Esophagus squamous epithelium (tissue), 5 donors: ENCODE data around the gene VCAN. TPM values are rescaled to one million over a fixed set of nuclear protein-coding genes. Genes with fewer than 3 reads are reported as not detected.

Experiments
- DNase-seq: peaks from one replicate; lab custom pipeline; 2025; lab: John Stamatoyannopoulos, UW
- H3K27ac ChIP-seq, 4 donors: fragments of 200-600 bp; sonication (generic); one replicate each; pipeline ENCODE4 v1.5.1; 2016 to 2019; ENCODE audit warnings: mild to moderate bottlenecking in 1 of 4
- H3K27me3 ChIP-seq, 4 donors: fragments of 200-600 bp; sonication (generic); 1 replicate in 3 of 4; 2 replicates in 1 of 4; pipeline versions ENCODE4 v1.5.1 to v1.6.0; 2017 to 2021; ENCODE audit warnings: antibody characterized with exemption in 1 of 4
- H3K36me3 ChIP-seq, 3 donors: fragments of 200-600 bp; sonication (generic); one replicate each; pipeline ENCODE4 v1.5.1; 2016 to 2019
- H3K4me1 ChIP-seq, 3 donors: fragments of 200-600 bp; sonication (generic); one replicate each; pipeline ENCODE4 v1.5.1; 2017 to 2019
- H3K4me3 ChIP-seq, 4 donors: fragments of 200-600 bp; sonication (generic); 1 replicate in 3 of 4; 2 replicates in 1 of 4; pipeline ENCODE4 v1.5.1; 2016 to 2019; ENCODE audit warnings: mild to moderate bottlenecking in 2 of 4, moderate library complexity in 1 of 4
- H3K9me3 ChIP-seq, 3 donors: fragments of 200-600 bp; sonication (generic); one replicate each; pipeline ENCODE4 v1.5.1; 2016 to 2019
- CTCF ChIP-seq, 6 experiments: fragments of 450-650 bp in 4 of 6; fragments of 200-600 bp in 2 of 6; sonication (generic) in 2 of 6; IDR thresholded peaks; one replicate each; pipeline ENCODE4 v1.5.1; 2016 to 2019; ENCODE audit warnings: antibody characterized with exemption in 6 of 6, mild to moderate bottlenecking in 4 of 6, moderate library complexity in 4 of 6
- POLR2A ChIP-seq, 4 donors: fragments of 450-650 bp; IDR thresholded peaks; one replicate each; pipeline ENCODE4 v1.6.1; 2017; ENCODE audit warnings: antibody characterized with exemption in 4 of 4, mild to moderate bottlenecking in 4 of 4, moderate library complexity in 3 of 4
- WGBS, 2 donors: methylation state at CpG; one replicate each; pipeline ENCODE4 v1.1.5; 2018; 5-methylcytosine and 5-hydroxymethylcytosine counted together
- intact Hi-C: fragments of 100-400 bp; cut with DNase I; formaldehyde crosslinking; loops from one replicate; pipeline ENCODE4 v1.15.0; 2022
- total RNA-seq, 4 donors: library from RNA; depleted of rRNA; stranded (reverse); fragments of >200 nt; gene quantifications; one replicate each; pipeline ENCODE4 v1.1.0, GENCODE V29; 2016
- donor health status: DM: yes; HTN: yes; CAD: no.

Gene VCAN
- total RNA-seq, 4 donors from 2014 or later, result 0.30 to 36.1 (median 7.2) TPM

- no peak for DNase-seq
- WGBS, 2 donors, result 33 to 50% methylated on average over 1 of the region's 1 CpG
- H3K27me3 ChIP-seq, result no peaks in the 10 kb centered on the region
- no peak overlapping the region for H3K27ac ChIP-seq
- H3K4me1 ChIP-seq, result no peaks in the 10 kb centered on the region
- no peak overlapping the region for H3K4me3 ChIP-seq
- no peaks in the 10 kb centered on the region for H3K36me3 ChIP-seq
- no peak for TF ChIP-seq CTCF (IDR thresholded peaks at IDR 0.05)
- no peaks in the 10 kb centered on the region for H3K9me3 ChIP-seq
- intact Hi-C loops, result no loop called here
These were observed 35.9 kb downstream of the VCAN start for GRCh38 chr5:83507431-83507830.

DNA sequence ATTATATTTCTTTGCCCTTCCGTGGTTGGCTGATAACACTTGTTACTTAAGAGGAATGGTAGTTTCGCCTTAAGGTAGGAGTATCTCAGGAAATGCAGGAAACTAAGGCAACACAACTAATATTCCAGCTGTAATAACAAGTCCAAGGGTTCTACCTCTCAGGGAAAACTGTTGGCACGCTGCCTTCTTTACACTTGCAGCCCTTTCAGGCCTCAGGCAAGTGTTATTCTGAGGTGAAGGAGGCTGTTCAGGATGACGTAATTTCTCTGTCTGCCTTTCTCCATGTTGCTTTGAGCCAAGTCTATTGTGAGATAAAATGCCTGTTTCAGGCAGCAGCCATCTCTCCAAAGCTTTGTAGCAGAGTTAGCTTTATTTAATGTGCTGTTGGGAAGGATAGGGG is 38.0 kb downstream of the VCAN start:
- no peaks in the 10 kb centered on the region for H3K27me3 ChIP-seq
- H3K4me3 ChIP-seq, result no peak overlapping the region
- H3K9me3 ChIP-seq, result no peaks in the 10 kb centered on the region
- intact Hi-C loops, result no loop called here
- no peak for DNase-seq
- H3K36me3 ChIP-seq, result no peaks in the 10 kb centered on the region
- H3K27ac ChIP-seq, result no peak overlapping the region
- H3K4me1 ChIP-seq, result no peaks in the 10 kb centered on the region
- WGBS, 2 donors, result 46 to 51% methylated on average over 4 of the region's 4 CpGs
- no peak for TF ChIP-seq CTCF (IDR thresholded peaks at IDR 0.05)
- no peak for TF ChIP-seq POLR2A (IDR thresholded peaks at IDR 0.05)

DNA sequence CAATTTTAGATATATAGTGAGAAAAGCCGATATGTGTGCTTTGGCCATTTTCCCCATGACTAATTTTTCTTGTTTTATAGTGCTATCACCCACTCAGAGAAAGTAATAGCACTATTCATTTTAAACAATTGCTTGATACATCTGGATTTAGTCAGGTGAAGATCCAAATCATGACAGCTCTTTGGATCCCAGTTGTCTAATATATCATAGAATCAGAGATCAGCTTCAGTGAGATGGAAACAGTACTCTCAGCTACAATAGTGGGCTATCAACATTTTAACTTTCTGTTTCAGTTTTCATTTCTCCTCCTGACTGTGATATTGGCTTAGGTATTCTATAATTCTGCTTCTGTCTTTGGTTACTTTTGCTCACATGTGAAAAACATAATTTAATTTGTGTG is 38.7 kb downstream of the VCAN start:
- 50 to 52% methylated on average over 1 of the region's 1 CpG for WGBS, 2 donors
- intact Hi-C loops, result no loop called here
- Histone ChIP-seq H3K36me3 (no peaks in the 10 kb centered on the region), H3K27me3 (no peaks in the 10 kb centered on the region), H3K4me3 (no peak overlapping the region), H3K4me1 (no peaks in the 10 kb centered on the region), H3K27ac (no peak overlapping the region), H3K9me3 (no peaks in the 10 kb centered on the region)
- TF ChIP-seq CTCF (IDR thresholded peaks at IDR 0.05), result no peak
- TF ChIP-seq POLR2A (IDR thresholded peaks at IDR 0.05), result no peak
- no peak for DNase-seq

DNA sequence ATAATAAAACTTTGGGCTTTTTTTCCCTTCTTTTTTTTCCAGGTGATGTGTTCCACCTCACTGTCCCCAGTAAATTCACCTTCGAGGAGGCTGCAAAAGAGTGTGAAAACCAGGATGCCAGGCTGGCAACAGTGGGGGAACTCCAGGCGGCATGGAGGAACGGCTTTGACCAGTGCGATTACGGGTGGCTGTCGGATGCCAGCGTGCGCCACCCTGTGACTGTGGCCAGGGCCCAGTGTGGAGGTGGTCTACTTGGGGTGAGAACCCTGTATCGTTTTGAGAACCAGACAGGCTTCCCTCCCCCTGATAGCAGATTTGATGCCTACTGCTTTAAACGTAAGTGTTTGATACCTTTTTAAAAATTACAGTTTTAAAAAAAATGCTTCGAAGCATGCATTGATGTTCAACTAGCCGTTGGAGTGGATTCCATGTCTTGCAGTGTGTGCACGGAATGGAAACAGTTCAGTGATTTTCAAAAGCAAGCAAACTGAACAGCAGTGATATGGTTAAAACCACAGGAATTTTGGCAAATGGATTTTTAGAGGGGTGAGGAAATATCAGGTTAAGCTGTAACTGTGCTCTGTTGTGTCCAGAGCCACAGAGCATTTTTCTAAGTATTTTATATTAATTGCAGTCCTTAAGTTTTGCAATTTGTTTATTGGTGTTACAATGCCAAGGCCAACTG is 40.7 kb downstream of the VCAN start:
- Histone ChIP-seq H3K4me1 (no peaks in the 10 kb centered on the region), H3K4me3 (no peak overlapping the region), H3K9me3 (no peaks in the 10 kb centered on the region), H3K27me3 (no peaks in the 10 kb centered on the region), H3K36me3 (no peaks in the 10 kb centered on the region), H3K27ac (no peak overlapping the region)
- intact Hi-C loops, result no loop called here
- DNase-seq, result no peak
- TF ChIP-seq POLR2A (IDR thresholded peaks at IDR 0.05) (no peak), CTCF (IDR thresholded peaks at IDR 0.05) (no peak)
- WGBS, 2 donors, result 61 to 84% methylated on average over 6 to 13 of the region's 13 CpGs

DNA sequence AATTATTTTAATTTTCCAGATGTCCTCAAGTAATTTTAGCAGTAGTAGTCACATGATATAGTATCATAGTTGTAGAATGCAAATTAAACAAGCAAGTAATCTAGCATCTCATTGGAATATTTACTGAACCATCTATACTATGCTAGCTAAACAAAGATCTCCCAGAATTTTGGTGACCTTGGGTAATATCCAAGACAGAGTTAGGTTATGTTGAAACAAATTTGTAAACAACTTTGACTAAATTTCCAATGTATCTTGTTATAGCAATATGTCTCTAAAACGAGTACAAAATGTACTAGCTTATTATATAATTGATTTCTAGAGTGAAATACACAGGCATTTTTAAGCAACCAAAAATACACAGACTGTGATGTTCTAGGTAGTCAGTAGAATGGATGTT is 41.5 kb downstream of the VCAN start:
- no peak for TF ChIP-seq CTCF (IDR thresholded peaks at IDR 0.05)
- TF ChIP-seq POLR2A (IDR thresholded peaks at IDR 0.05), result no peak
- intact Hi-C loops, result no loop called here
- Histone ChIP-seq H3K4me3 (no peak overlapping the region), H3K4me1 (no peaks in the 10 kb centered on the region), H3K27me3 (no peaks in the 10 kb centered on the region), H3K36me3 (no peaks in the 10 kb centered on the region), H3K27ac (no peak overlapping the region), H3K9me3 (no peaks in the 10 kb centered on the region)
- 37 to 52% methylated on average over 1 of the region's 1 CpG for WGBS, 2 donors
- DNase-seq, result no peak
